Endothelial cell of umbilical vein (primary cell): ENCODE results near the gene PCSK6. TPM values are rescaled to one million over a fixed set of nuclear protein-coding genes. Genes with fewer than 3 reads are reported as not detected.

Source experiments
- BruUV-seq: library from RNA; stranded (reverse); fragments of 400-500 nt; replicated peaks from 2 replicates; lab custom pipeline; 2021; lab: Mats Ljungman, UMichigan
- CTCF ChIA-PET: fragments of 300-600, 350-600 bp; sonication (Branson Sonifier 250); formaldehyde crosslinking; loops from one replicate; lab custom pipeline; 2021; ENCODE audit warnings: antibody characterized with exemption, inconsistent platforms; lab: Charles Lee
- POLR2A ChIA-PET: fragments of 300-600, 350-600 bp; sonication (Branson Sonifier 250); formaldehyde crosslinking; loops from one replicate; lab custom pipeline; 2021; ENCODE audit warnings: antibody characterized with exemption, inconsistent platforms; lab: Charles Lee
- DNase-seq: peaks from one replicate; pipeline ENCODE4 v3.0.0-alpha.2; 2011; ENCODE audit warnings: low read depth, low spot score
- FAIRE-seq: peaks from 2 replicates; lab custom pipeline; 2011; peaks lifted over from hg19 to GRCh38; lab: Jason Lieb, UNC
- H2AFZ ChIP-seq: 2 replicates; pipeline ENCODE4 v1.6.0; 2012; ENCODE audit warnings: low read depth, low read length, control low read depth, inconsistent platforms
- H3K27ac ChIP-seq: 2 replicates; pipeline ENCODE4 v1.5.1; 2011; ENCODE audit warnings: low read depth, mild to moderate bottlenecking, control low read depth, low read length, moderate library complexity; ENCODE audit not compliant: insufficient read depth
- H3K27me3 ChIP-seq, 2 experiments: 2 replicates each; pipeline versions ENCODE4 v1.6.0 to v1.6.1; 2011; ENCODE audit warnings: low read length in 2 of 2, mixed read lengths in 1 of 2; ENCODE audit not compliant: control insufficient read depth in 2 of 2, insufficient read depth in 2 of 2
- H3K36me3 ChIP-seq, 2 experiments: 2 replicates in 1 of 2; 3 replicates in 1 of 2; pipeline ENCODE4 v1.5.1; 2011; ENCODE audit warnings: low read length in 2 of 2, mild to moderate bottlenecking in 1 of 2, moderate library complexity in 1 of 2; ENCODE audit not compliant: control insufficient read depth in 2 of 2, insufficient read depth in 2 of 2; ENCODE audit errors: extremely low read depth in 1 of 2
- H3K4me1 ChIP-seq: 3 replicates; pipeline ENCODE4 v1.5.1; 2011; ENCODE audit warnings: mild to moderate bottlenecking, low read length; ENCODE audit not compliant: control insufficient read depth, insufficient read depth; ENCODE audit errors: extremely low read depth
- H3K4me2 ChIP-seq: 2 replicates; pipeline ENCODE4 v1.6.1; 2011; ENCODE audit warnings: low read length, control low read depth, mixed read lengths; ENCODE audit not compliant: insufficient read depth
- H3K4me3 ChIP-seq, 3 experiments: fragments of 200-600 bp in 1 of 3; sonication (generic), shearing (Covaris generic) in 1 of 3; replicated peaks in 1 of 3; 2 replicates each; pipeline ENCODE4 v1.5.1; 2011 to 2016; ENCODE audit warnings: control low read depth in 3 of 3, low read length in 3 of 3, mild to moderate bottlenecking in 2 of 3, inconsistent platforms in 1 of 3, low read depth in 1 of 3, moderate library complexity in 1 of 3; ENCODE audit not compliant: insufficient read depth in 1 of 3
- H3K79me2 ChIP-seq: 2 replicates; pipeline ENCODE4 v1.6.0; 2012; ENCODE audit warnings: low read length, inconsistent platforms; ENCODE audit not compliant: control insufficient read depth, insufficient read depth
- H3K9ac ChIP-seq: replicated peaks from 2 replicates; pipeline ENCODE3; 2011; ENCODE audit warnings: low read length, control low read depth; ENCODE audit not compliant: insufficient read depth; ENCODE audit errors: extremely low read depth
- H3K9me1 ChIP-seq: replicated peaks from 3 replicates; pipeline ENCODE4 v1.6.0; 2011; ENCODE audit warnings: mild to moderate bottlenecking, low read length; ENCODE audit not compliant: control insufficient read depth, insufficient read depth; ENCODE audit errors: extremely low read depth
- H3K9me3 ChIP-seq: replicated peaks from 2 replicates; pipeline ENCODE4 v1.5.1; 2012; ENCODE audit warnings: low read length, inconsistent platforms; ENCODE audit not compliant: control insufficient read depth, insufficient read depth
- H4K20me1 ChIP-seq: replicated peaks from 2 replicates; pipeline ENCODE3; 2011; ENCODE audit warnings: mild to moderate bottlenecking, low read length; ENCODE audit not compliant: control insufficient read depth, insufficient read depth; ENCODE audit errors: extremely low read depth
- EZH2 ChIP-seq: IDR thresholded peaks from 2 replicates; pipeline ENCODE4 v1.6.1; 2012; ENCODE audit warnings: borderline replicate concordance, low read depth, mild to moderate bottlenecking, moderate library complexity, low read length, inconsistent platforms; ENCODE audit not compliant: severe bottlenecking
- FOS ChIP-seq: IDR thresholded peaks from 2 replicates; pipeline ENCODE4 v1.6.1; 2011; ENCODE audit warnings: mild to moderate bottlenecking, low read length, moderate library complexity, borderline replicate concordance; ENCODE audit not compliant: insufficient read depth
- GATA2 ChIP-seq: IDR thresholded peaks from 2 replicates; pipeline ENCODE4 v1.7.0; 2011; ENCODE audit warnings: low read depth, mild to moderate bottlenecking, moderate library complexity, mixed read lengths, low read length; ENCODE audit not compliant: insufficient read length, insufficient read depth
- JUN ChIP-seq: IDR thresholded peaks from 2 replicates; pipeline ENCODE4 v1.6.1; 2011; ENCODE audit warnings: borderline replicate concordance, low read depth; ENCODE audit not compliant: insufficient read length, insufficient read depth
- MYC ChIP-seq: IDR thresholded peaks from one replicate; pipeline ENCODE4 v1.6.1; 2011; ENCODE audit warnings: mild to moderate bottlenecking, low read depth, low read length
- POLR2A ChIP-seq: IDR thresholded peaks from 2 replicates; pipeline ENCODE4 v1.6.1; 2012; ENCODE audit warnings: low read depth, mild to moderate bottlenecking, control low read depth, low read length
- POLR2AphosphoS5 ChIP-seq: IDR thresholded peaks from 2 replicates; pipeline ENCODE4 v1.6.1; 2012; ENCODE audit warnings: low read depth, mild to moderate bottlenecking, control low read depth, low read length, moderate library complexity; ENCODE audit not compliant: insufficient read depth
- dilution Hi-C: fragments of 300-500 bp; cut with MboI; formaldehyde crosslinking; loops from one replicate; pipeline ENCODE4 v1.15.0; 2019; ENCODE audit warnings: low sequenced_read_pairs; ENCODE audit not compliant: extremely low pct_ligation_motif_present
- intact Hi-C: fragments of 100-400 bp; cut with micrococcal nuclease; formaldehyde crosslinking; loops from one replicate; pipeline ENCODE4 v1.10.0; 2022
- polyA plus RNA-seq, 4 experiments: library from polyadenylated mRNA; depleted of rRNA in 3 of 4; stranded (reverse) in 3 of 4; unstranded in 1 of 4; fragments of >200 nt; gene quantifications; 2 replicates each; pipeline versions ENCODE4 v1.2.1 to v1.2.3, GENCODE V29; 2011 to 2012; ENCODE audit warnings: missing spikeins in 1 of 4
- total RNA-seq: library from RNA; stranded (reverse); gene quantifications from 2 replicates; pipeline ENCODE4 v1.2.3, GENCODE V29; 2021
- TF ChIP-seq, protein P1 (sequence below), 2 donors: IDR thresholded peaks; 1 replicate in 1 of 2; 2 replicates in 1 of 2; pipeline ENCODE4 v1.5.1; 2011; ENCODE audit warnings: low read length in 2 of 2, mild to moderate bottlenecking in 2 of 2, moderate library complexity in 2 of 2, control low read depth in 1 of 2, inconsistent platforms in 1 of 2, low read depth in 1 of 2; ENCODE audit not compliant: insufficient read depth in 1 of 2; ENCODE audit errors: extremely low read depth in 1 of 2
- TF ChIP-seq, protein P2 (sequence below): IDR thresholded peaks from 2 replicates; pipeline ENCODE4 v1.6.1; 2011; ENCODE audit not compliant: insufficient read depth, insufficient read length

PCSK6 gene
- total and polyA plus RNA-seq, 2 donors (not counting 3 experiments of a cell fraction or from before 2014, with no cell fraction given) = 0.18 to 0.69 TPM

DNA sequence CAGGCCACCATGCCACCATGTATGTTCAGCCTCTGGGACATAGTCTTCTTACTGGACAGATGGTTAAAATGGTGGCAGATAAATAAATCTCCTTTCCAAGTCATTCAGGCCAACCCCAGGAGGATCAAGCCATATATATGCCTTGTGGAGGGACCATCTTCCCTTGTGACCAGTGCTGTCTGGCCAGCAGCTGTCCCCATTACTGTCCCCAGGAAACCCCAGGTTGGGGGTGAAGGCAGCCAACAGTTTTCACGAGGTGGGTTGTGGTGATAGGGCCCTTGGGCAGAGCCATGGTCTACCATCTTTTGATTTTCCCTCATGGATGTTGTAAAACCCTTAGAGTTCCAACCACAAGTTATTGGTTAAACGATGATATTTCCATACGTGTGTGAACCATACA is 48.7 kb upstream of the PCSK6 start:
- Histone ChIP-seq H2AFZ (no peak overlapping the region), H3K4me3 (no peak overlapping the region), H3K4me1 (no peaks in the 10 kb centered on the region), H3K36me3 (no peaks in the 10 kb centered on the region), H4K20me1 (no peaks in the 10 kb centered on the region), H3K4me2 (no peak overlapping the region), H3K79me2 (no peaks in the 10 kb centered on the region), H3K9ac (no peak overlapping the region), H3K9me1 (no peaks in the 10 kb centered on the region), H3K27ac (no peak overlapping the region), H3K9me3 (no peaks in the 10 kb centered on the region), H3K27me3 (no peaks in the 10 kb centered on the region)
- CTCF ChIA-PET = interaction anchor here (1.2 kb wide), 1 partner anchor 9 kb away, joined by 3 read pairs; no protein-coding TSS in a partner anchor
- TF ChIP-seq, protein P1, sequence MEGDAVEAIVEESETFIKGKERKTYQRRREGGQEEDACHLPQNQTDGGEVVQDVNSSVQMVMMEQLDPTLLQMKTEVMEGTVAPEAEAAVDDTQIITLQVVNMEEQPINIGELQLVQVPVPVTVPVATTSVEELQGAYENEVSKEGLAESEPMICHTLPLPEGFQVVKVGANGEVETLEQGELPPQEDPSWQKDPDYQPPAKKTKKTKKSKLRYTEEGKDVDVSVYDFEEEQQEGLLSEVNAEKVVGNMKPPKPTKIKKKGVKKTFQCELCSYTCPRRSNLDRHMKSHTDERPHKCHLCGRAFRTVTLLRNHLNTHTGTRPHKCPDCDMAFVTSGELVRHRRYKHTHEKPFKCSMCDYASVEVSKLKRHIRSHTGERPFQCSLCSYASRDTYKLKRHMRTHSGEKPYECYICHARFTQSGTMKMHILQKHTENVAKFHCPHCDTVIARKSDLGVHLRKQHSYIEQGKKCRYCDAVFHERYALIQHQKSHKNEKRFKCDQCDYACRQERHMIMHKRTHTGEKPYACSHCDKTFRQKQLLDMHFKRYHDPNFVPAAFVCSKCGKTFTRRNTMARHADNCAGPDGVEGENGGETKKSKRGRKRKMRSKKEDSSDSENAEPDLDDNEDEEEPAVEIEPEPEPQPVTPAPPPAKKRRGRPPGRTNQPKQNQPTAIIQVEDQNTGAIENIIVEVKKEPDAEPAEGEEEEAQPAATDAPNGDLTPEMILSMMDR (IDR thresholded peaks at IDR 0.05; ENCODE audit: extremely low read depth in 1 of 2, insufficient read depth in 1 of 2, low read depth in 1 of 2, low read length in 2 of 2) = no peak
- TF ChIP-seq EZH2 = no peak
- TF ChIP-seq MYC = no peak
- TF ChIP-seq POLR2A = no peak
- no peak for TF ChIP-seq POLR2AphosphoS5
- TF ChIP-seq JUN = no peak
- no peak for TF ChIP-seq FOS
- TF ChIP-seq GATA2 = no peak
- TF ChIP-seq, protein P2, sequence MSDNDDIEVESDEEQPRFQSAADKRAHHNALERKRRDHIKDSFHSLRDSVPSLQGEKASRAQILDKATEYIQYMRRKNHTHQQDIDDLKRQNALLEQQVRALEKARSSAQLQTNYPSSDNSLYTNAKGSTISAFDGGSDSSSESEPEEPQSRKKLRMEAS = no peak
- DNase-seq = no peak
- intact Hi-C loops (no loop called here), dilution Hi-C loops (no loop called here)
- POLR2A ChIA-PET = no interaction called here
- no TSS peak for BruUV-seq
- no peak for FAIRE-seq
